NCI-H510A treated with DMSO at 0.1 percent for 48 hours (cell line): ENCODE data around the gene AMDHD1.

Experiments used
- DNase-seq: peaks from one replicate; lab custom pipeline; 2025; lab: John Stamatoyannopoulos, UW

The AMDHD1 gene, protein sequence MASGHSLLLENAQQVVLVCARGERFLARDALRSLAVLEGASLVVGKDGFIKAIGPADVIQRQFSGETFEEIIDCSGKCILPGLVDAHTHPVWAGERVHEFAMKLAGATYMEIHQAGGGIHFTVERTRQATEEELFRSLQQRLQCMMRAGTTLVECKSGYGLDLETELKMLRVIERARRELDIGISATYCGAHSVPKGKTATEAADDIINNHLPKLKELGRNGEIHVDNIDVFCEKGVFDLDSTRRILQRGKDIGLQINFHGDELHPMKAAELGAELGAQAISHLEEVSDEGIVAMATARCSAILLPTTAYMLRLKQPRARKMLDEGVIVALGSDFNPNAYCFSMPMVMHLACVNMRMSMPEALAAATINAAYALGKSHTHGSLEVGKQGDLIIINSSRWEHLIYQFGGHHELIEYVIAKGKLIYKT

GRCh38 chr12:95943330-95943842 lies at the start of gene AMDHD1:
AMDHD1 (plus strand) TSS chr12:95943331; CDS start chr12:95943399, 68 bp downstream.
- DNase-seq, result peak; percentile 32

GRCh38 chr12:95896846-95897245 lies 46.3 kb upstream of the AMDHD1 start:
- no peak for DNase-seq

DNA sequence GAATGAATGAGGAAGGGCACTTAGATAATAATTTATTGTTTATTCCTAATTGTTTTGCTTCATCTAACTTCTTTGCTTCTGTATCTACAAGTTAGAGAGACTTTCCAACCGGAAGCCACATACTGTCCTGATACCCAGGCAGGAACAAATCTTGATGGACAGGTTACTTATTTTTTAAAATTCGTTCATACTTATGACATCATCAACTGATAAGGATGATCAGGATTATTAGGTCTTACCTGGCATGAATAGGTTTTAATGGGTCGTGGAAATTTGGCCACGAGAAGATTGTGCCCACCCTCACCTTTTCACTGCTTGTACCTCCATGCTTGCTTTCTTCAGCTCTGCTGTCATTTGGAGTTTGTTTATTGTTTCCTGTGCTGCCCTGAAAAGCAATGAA lies 45.0 kb upstream of the AMDHD1 start:
- DNase-seq, result no peak

GRCh38 chr12:95908573-95908972 lies 34.6 kb upstream of the AMDHD1 start:
- no peak for DNase-seq

DNA sequence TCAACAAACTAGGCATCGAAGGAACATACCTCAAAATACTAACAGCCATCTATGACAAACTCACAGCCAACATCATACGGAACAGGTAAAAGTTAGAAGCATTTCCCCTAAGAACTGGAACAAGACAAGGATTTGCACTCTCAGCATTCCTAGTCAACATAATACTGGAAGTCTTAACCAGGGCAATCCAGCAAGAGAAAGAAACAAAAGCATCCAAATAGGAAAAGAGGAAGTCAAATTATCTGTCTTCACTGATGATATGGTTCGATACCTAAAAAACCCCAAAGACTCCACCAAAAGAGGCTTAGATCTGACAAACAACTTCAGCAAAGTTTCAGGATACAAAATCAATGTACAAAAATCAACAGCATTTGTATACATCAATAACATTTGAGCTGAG lies 33.3 kb upstream of the AMDHD1 start:
- DNase-seq, result no peak

DNA sequence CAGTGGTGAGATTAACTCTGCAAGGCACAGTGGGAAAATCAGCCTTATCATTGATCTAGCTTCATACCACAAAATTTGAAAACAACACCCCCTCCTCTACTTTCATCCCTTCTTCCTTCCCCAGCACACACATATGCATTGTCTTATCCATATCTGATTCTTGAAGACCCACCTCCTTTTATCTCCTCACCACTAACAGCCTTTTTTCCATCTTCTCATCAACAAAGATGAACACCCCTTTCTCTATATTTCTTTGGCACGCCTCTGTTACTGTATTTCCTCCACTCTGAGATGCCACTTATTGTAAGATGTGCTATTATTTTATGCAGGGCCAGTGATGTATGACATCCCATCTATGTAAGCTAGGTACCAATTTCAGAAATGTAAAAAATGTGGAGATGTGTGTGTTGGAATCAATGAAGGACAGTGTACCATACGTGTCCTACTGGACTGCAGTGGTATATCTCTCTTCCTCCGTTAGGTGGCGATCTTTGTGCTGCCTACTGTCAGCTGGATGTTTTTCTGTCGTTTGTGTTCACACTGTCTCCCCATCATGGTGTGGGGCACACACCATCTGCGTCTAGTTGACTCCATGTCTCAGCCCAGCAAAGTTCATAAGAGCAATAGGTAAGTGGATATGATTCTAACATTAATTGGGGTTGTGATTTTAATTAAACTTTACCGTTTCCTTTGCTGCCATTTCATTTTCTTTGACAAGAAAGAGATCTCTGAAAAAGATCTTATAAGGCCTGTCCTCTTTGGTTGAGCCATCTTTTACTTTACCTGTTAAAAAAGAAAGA lies 24.7 kb upstream of the AMDHD1 start:
- peak; percentile 40 for DNase-seq

DNA sequence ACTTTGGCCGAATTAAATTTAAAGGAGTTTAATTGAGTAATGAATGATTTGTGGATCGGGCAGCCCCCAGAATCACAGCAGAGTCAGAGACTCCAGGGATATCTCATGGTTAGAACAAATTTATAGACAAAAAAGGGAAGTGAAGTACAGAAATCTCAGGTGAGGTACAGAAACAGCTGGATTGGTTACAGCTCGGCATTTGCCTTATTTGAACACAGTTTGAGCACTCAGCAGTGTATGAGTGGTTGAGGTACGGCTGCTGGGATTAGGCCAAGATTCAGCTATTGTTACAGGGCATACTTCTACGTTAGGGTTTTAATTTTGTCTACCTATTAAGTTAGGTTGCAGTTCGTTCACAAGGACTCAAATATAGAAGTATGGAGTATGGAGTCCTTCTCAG lies 24.0 kb upstream of the AMDHD1 start:
- DNase-seq, result no peak

GRCh38 chr12:95922231-95922630 lies 20.9 kb upstream of the AMDHD1 start:
- DNase-seq, result no peak

GRCh38 chr12:95940514-95940913 lies 2.6 kb upstream of the AMDHD1 start:
- no peak for DNase-seq

GRCh38 chr12:95942101-95942523 lies 1.0 kb upstream of the AMDHD1 start:
- DNase-seq, result peak; percentile 56

DNA sequence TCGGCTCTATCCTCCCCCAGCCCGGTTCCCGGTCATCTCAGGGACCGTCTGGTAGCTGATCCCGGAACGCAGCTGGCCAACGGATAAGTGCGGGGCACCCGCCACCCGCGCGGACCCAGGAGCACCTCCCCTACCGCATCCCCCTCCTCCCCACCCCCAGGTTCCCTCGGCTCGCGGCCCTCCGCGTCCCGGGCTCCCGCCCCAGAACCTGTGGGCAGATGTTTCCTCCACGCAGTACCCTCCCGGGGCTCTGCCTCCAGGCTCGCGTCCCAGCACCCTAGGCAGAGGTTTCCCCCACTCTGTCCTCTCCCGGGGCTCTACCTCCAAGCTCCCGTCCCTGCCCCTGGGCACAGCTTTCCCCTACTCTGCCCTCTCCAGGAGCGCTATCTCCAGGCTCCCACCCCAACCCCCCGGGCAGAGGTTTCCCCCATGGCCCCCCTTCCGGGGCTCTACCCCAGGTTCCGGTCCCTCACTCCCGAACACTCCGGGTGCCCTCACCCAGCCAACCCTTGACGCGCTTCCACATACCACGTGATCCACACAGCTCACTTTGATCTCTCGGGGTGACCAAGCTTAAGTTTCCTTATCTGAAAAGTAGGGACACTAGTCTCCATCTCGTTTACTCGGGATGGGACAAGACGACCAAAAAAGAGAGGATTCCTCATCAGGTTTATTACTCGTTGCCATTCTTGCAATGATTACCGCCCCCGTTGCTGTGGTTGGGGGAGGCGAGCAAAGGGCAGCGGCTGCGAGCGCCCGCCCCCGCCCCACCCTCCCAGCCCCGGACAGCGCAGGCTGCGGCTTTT lies 404 bp upstream of the AMDHD1 start, which contains the start of gene CCDC38:
CCDC38 (minus strand) TSS at position 91 of the 806 bp plus-strand sequence. CDS start 6,105 bp downstream, outside the sequence.
- DNase-seq, result peak; percentile 74

- no peak for DNase-seq
Observed at GRCh38 chr12:95944108-95944704, 1.1 kb downstream of the AMDHD1 start.

DNA sequence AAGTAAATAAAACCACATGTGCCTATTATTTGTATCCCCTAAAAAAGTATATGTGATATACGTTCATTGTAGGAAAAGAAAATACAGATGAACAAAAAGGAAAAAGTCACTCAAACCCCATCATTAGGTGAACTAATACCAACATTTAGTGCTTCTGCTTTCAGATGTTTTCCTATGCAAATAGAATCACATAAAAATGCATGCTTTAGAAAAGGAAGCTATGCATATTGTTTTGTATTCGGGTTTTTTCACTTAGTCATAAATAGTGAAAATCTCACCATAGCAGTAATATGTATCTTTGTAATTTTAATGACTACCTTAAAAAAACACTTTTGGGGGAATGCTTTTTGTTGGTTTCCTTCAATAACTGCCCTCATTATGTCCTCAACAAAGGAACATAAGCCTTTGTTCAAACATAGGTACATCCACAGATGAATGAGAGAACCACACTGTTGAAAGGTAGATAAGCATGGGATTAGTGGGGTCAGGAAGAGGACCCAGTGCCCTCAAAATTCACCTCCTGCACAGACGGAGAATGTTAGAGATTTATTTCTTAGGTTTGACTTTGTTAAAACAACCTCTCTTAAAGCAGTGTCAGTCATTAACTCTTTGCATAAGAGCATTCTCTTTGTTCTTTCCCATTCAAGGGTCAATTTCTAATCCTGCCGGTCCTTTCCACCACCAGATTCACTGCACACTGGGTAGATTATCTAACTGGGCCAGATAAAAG lies 6.5 kb downstream of the AMDHD1 start:
- no peak for DNase-seq

DNA sequence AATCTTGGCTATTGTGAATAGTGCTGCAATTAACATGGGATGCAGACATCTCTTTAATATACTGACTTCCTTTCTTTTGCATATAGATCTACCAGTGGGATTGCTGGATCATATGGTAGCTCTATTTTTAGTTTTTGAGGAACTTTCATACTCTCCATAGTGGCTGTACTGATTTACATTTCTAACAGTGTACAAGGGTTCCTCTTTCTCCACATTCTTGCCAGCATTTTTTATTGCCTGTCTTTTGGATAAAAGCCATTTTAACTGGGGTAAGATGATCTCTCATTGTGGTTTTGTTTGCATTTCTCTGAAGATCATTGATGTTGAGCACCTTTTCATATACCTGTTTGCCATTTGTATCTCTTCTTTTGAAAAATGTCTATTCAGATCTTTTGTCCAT lies 8.4 kb downstream of the AMDHD1 start:
- no peak for DNase-seq

GRCh38 chr12:95953000-95953399 lies 9.9 kb downstream of the AMDHD1 start:
- DNase-seq, result no peak

- DNase-seq, result no peak
Observed at GRCh38 chr12:95955549-95956159, 12.5 kb downstream of the AMDHD1 start.

DNA sequence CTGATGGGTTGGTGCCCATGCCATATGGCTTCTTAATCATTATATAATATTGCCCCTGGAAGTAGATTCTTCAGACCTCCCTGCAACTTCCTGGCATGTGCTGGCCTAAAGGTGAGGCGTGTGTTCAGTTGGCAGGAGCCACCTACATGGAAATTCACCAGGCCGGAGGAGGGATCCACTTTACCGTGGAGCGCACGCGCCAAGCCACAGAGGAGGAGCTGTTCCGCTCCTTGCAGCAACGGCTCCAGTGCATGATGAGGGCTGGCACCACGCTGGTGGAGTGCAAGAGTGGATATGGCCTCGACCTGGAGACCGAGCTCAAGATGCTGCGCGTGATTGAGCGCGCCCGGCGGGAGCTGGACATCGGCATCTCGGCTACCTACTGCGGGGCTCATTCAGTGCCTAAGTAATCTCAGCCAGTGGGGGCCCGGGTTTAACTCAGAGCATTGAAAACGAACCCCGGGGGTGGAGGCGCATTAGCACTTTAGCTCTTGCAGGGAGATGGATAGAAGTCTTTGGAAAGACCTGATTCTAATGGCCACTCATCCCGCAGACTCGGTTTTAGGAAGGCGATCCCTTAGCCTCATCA lies 13.5 kb downstream of the AMDHD1 start:
- DNase-seq, result no peak

- DNase-seq, result no peak
Observed at GRCh38 chr12:95959107-95959506, 16.0 kb downstream of the AMDHD1 start.

DNA sequence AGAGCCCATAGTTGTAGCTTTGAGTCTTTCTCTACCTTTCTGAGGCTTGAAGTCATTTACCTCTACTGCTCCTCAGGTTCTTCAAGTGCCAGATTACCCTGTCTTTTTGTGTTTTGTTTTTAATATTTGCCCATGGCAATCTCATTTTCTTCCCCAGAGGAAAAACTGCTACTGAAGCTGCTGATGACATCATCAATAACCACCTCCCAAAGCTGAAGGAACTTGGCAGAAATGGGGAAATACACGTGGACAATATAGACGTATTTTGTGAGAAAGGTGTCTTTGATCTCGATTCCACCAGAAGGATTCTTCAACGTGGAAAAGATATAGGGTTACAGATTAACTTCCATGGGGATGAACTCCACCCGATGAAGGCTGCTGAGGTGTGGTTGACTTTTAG lies 17.1 kb downstream of the AMDHD1 start:
- no peak for DNase-seq

- DNase-seq, result no peak
Observed at GRCh38 chr12:95962222-95962621, 19.1 kb downstream of the AMDHD1 start.
